Stimulated activated CD4-positive, alpha-beta T cell treated with anti-CD3 and anti-CD28 coated beads, Interleukin-15, amount 100 ng/mL, for 24 hours (primary cell): Measurements from ENCODE around the gene PCK1.

Experiments
- DNase-seq: peaks from one replicate; pipeline ENCODE4 v3.0.0-alpha.2; 2020

The PCK1 gene

DNA sequence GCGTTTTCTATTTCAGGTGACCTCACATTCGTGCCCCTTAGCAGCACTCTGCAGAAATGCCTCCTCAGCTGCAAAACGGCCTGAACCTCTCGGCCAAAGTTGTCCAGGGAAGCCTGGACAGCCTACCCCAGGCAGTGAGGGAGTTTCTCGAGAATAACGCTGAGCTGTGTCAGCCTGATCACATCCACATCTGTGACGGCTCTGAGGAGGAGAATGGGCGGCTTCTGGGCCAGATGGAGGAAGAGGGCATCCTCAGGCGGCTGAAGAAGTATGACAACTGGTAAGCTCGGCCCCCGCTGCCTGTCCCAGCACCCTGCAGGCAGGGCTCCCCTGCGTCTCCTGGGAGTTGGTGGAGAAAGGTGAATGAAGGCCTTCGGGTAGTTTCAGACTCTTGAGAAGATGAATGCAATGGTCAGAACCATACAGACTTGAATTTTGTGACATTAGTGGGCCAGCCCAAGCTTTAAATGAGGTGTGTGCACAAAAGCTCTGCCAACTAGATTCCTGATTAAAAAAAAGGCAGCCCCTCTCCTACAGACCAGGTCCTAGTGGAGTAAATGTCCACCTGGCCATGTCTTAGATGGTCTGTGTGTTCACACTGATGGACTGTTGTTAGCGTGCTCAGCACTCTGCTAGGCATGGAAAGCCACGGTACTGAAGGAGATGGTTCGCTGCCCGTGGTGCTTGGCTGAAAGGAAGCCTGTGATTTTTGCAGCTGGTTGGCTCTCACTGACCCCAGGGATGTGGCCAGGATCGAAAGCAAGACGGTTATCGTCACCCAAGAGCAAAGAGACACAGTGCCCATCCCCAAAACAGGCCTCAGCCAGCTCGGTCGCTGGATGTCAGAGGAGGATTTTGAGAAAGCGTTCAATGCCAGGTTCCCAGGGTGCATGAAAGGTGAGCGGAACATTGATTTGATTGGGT, 708 bp downstream of the PCK1 start:
- DNase-seq: no peak

GRCh38 chr20:57562541-57563465, 1.9 kb downstream of the PCK1 start:
- no peak for DNase-seq

- DNase-seq: no peak
Measured at GRCh38 chr20:57563522-57563921, 2.6 kb downstream of the PCK1 start.

DNA sequence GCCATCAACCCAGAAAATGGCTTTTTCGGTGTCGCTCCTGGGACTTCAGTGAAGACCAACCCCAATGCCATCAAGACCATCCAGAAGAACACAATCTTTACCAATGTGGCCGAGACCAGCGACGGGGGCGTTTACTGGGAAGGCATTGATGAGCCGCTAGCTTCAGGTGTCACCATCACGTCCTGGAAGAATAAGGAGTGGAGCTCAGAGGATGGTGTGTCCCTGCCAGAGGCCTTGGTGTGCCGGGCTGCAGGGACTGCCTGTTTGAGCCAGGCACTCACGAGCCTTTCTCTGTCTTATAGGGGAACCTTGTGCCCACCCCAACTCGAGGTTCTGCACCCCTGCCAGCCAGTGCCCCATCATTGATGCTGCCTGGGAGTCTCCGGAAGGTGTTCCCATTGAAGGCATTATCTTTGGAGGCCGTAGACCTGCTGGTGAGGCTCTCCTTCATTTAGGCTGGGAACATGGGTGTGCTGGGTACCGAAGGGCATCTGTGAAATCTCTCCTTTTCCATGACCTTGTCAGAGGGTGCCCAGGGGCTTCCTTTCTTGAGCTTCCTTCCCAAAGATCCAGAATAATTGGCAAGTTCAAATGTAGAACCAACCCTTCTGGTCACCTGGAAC, 3.4 kb downstream of the PCK1 start:
- no peak for DNase-seq

- no peak for DNase-seq
Measured at GRCh38 chr20:57564951-57565642, 4.2 kb downstream of the PCK1 start.

GRCh38 chr20:57566399-57566798, 5.5 kb downstream of the PCK1 start:
- no peak for DNase-seq

- DNase-seq: no peak
Measured at GRCh38 chr20:57566803-57567459, 6.0 kb downstream of the PCK1 start.

DNA sequence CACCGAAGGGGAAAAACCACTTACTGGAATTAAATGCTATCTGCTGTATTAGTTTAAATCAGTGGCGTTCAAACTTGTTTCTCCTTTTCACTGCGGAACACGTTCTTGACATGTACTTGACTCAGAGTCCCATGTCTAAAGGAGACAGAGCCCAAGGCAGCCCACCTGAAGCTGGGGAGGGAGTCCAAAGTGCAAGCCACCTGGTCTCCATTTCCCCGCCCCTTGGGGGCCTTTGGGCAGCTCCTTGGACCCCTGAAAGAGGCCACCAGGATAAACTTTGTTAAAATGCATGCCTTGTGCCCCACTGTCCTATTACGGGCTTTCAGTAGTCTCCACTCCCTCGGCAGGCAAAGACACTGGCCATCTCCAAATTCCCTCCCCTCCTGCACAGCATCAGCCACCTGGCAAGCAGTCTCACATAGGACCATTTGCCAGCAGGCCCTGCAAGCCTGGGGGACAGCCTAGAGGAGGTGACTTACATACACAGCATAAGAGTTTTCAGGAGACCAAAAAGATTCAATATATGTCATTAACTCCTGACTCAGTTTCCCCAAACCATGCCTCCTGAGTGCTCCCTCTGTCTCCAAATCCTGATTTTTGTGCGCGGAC, 6.7 kb downstream of the PCK1 start:
- DNase-seq: no peak

DNA sequence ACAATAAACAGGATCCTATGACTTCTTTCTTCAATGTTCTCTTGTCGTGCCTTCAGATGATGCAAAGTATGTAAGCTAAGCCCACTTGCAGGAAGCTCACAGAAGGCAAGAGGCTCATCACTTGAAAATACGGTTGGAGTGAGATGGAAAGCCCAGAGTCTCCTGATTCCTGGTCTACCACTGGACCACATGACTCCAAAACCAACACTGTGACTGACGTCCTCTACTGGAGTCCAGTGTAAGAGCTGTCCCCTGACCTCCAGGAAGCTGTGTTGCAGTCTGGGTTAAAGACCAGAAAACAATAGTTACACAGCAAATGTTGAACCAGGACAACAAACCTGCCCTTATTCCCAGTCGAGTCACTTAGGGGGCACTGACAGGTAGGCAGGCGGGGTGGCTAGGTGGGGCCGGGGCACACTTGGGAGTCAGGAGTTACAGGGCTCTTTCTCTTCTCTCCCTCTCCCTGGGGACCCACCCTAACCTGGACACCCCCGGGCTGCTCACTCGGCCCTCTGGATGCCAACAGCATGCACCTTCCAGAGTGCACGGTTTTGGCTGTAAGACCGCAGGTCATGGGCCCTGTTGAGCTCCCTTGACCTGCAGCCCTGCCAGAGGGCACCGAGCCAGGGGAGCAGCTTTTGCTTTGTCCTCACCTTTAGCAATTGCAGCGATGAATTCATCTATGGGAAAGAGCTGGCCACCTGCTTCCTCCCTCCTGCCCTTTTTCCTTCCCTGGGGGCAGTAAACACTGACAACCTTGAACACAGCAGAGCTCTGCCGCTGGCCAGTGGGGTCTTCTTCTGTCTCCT, 7.4 kb downstream of the PCK1 start:
- DNase-seq: no peak

GRCh38 chr20:57568960-57569359, 8.1 kb downstream of the PCK1 start:
- DNase-seq: no peak

GRCh38 chr20:57570145-57570850, 9.4 kb downstream of the PCK1 start:
- DNase-seq: no peak

GRCh38 chr20:57570920-57571319, 10.0 kb downstream of the PCK1 start:
- DNase-seq: no peak

- no peak for DNase-seq
Measured at GRCh38 chr20:57571782-57572416, 11.0 kb downstream of the PCK1 start.

GRCh38 chr20:57573242-57573641, 12.3 kb downstream of the PCK1 start:
- no peak for DNase-seq

DNA sequence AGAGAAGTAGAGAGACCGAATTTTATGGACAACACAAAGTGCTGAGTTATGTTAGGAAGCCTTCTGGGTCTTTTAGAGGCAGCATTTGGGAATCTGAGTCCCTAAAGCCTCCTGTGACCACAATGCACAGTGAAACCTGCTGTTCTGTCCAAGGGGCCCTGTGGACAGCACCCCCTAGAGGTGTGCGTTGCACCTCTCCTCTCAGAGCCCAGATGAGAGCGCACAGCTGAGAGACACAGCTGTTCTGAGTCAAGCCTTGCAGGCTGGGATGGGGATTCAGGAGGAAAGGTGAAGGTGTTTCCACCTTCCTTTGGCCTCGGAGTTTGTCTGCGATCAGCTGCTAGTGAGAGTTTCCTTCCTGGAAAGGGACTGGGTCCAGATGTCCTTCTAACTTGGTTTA, 13.0 kb downstream of the PCK1 start:
- DNase-seq: no peak

DNA sequence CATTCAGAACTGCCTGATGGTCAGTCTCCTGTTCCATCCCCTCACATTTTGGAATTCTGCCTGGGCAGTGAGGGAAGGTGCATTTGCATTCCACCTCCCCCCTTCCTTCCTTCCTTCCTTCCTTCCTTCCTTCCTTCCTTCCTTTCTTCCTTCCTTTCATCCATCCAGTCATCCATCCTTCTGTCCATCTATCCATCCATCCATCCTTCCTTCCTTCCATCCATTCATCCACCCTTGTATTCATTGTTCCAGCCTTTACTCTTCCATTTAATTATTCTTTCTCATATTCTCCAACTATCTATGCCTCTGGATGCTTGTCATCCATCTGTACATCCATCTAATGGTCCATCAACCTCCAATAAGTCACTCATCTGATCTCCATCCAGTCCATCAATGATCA, 14.0 kb downstream of the PCK1 start:
- DNase-seq: no peak

- no peak for DNase-seq
Measured at GRCh38 chr20:57576002-57576401, 15.1 kb downstream of the PCK1 start.

DNA sequence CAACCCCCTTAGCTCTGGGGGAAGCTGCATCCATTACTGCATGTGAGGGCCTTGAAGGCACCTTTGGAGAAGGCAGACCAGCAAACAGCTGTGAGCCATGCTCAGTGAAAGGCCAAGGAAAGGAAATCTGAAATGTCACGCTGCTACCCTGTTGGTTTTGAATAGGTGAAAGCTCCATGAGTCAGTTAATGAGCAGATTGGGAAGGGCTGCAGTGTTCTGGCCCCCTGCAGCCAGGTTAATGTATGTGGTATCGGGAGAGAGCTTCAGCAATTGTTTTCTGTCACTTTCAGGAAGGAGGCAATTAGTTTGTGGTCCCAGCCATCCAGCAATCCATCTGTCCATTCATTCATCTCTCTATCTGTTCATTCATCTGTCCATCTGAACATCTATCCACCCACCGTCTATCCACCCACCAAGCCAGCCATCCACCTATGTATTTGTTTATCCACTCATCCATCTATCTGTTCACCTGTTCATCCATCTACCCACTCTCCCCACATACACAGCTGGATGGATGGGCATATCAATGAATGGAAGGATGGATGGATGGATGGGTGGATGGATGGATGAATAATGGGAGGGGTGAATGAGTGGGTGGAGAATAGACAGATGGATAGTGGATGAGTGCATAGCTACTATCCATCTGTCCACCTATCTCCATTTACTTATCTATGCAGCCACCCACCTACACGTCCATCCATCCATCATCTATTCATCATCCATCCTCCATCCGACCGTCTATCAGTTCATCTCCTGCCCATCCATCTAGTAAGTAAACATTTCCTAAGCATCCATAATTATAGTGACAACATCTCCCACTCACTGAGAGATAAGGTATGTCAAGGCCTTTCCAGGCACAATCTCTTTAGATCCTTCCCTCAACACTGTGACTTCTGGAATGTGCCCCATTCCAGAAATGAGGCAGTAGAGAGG, 16.0 kb downstream of the PCK1 start:
- DNase-seq: no peak
